Activated T-cell treated with anti-CD3 and anti-CD28 coated beads, Interleukin-2, amount 50 U/mL, for 48 hours (primary cell): Measurements from ENCODE around the gene SARS1.
A peak's percentile ranks its signal among the peaks of the same experiment; 100 is the strongest.
"Not testable (repeated sequence)": the region's sequence is repeated elsewhere in the genome, so short reads cannot be mapped to it uniquely, and the experiment has no call there.

Experiments
- DNase-seq, 2 experiments: peaks; one replicate each; pipeline ENCODE4 v3.0.0-alpha.2; 2020

Gene SARS1

GRCh38 chr1:109279615-109280278 lies 66.0 kb downstream of the SARS1 start:
- DNase-seq, result no peak

- no peak for DNase-seq
Measured at GRCh38 chr1:109280862-109281261, 67.1 kb downstream of the SARS1 start.

- DNase-seq, result no peak
Measured at GRCh38 chr1:109281680-109282496, 68.2 kb downstream of the SARS1 start.

- DNase-seq, result no peak
Measured at GRCh38 chr1:109282497-109282951, 68.8 kb downstream of the SARS1 start.

- peak; percentile 94 for DNase-seq
Measured at GRCh38 chr1:109282952-109283747, 69.4 kb downstream of the SARS1 start, which contains the start of gene PSRC1. Gene PSRC1, minus strand, starts transcription at chr1:109283145.

GRCh38 chr1:109283748-109284600 lies 70.3 kb downstream of the SARS1 start:
- no peak for DNase-seq

- not testable (repeated sequence) for DNase-seq
Measured at GRCh38 chr1:109286762-109287161, 73.0 kb downstream of the SARS1 start.
